GM20431 (cell line): ENCODE measurements around the gene GRID2IP.
"Not testable (repeated sequence)": the region's sequence is repeated elsewhere in the genome, so short reads cannot be mapped to it uniquely, and the experiment has no call there.

Experiments used
- in situ Hi-C: fragments of 300-500 bp; cut with MseI, MboI; formaldehyde crosslinking; loops from one replicate; pipeline ENCODE4 v1.15.0; 2020; ENCODE audit warnings: low sequenced_read_pairs; ENCODE audit not compliant: unreplicated experiment

GRID2IP gene

DNA sequence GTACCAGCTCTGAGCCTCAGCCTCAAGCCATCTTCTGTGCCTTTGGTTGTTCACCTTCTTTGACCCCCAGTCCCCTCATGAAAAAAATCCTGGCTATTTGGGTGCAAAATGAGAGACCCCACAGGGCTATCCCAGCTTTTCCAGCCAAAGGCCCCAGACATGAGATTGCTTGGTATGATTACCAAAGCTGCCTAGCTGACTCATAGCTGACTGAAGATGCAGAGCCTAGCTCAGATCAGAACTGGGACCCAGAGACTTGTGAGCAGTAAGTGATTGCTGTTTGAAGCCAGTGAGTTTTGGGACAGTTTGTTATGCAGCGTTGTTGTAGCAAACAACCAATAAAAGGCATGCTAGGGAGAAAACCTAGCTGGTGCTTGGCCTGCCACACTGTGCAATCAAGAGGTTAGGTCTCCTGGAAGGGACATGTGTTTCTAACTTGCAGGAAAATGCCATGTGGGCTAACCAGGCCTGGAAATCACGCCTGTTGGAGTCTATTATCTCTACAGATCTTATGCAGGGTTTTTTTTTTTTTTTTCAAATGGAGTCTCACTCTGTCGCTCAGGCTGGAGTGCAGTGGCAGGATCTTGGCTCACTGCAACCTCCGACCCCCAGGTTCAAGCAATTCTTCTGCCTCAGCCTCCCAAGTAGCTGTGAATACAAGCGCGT lies 55.5 kb downstream of the GRID2IP start:
- in situ Hi-C loops, result no loop called here

DNA sequence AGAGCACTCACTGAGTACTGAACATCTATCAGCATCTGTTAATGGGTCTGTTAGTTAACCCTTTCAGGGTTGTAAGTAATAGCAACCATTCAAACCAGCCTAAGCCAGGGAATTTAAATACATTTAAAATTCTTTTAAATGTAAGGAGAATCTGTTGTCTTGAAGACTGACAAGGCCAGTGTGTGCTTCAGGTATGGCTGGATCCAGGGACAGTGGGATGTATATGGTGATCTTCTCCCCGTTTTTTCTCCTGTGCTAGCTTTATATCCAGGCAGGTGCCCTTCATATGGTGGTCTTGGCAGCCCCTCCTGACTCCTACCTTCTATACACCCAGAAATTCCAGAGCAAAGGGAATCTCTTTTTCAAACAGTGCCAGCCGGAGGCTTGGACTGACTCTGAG lies 56.9 kb downstream of the GRID2IP start:
- in situ Hi-C loops, result no loop called here

DNA sequence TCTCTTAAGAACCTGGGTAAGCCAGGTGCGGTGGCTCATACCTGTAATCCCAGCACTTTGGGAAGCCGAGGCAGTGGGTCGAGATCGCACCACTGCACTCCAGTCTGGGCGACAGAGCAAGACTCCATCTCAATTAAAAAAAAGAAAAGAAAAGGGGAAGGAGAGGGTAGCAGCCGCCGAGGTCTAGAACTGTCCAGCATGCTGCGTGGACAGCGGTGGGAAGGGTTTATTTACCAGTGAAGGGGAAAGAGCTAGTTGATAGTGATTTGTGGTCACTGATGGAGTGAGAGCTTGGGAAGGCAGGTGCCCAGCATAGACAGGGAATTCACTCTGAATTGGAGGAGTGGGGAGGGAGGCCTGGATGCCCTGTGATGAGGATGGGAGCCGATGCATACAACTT lies 60.1 kb downstream of the GRID2IP start:
- in situ Hi-C loops, result no loop called here

DNA sequence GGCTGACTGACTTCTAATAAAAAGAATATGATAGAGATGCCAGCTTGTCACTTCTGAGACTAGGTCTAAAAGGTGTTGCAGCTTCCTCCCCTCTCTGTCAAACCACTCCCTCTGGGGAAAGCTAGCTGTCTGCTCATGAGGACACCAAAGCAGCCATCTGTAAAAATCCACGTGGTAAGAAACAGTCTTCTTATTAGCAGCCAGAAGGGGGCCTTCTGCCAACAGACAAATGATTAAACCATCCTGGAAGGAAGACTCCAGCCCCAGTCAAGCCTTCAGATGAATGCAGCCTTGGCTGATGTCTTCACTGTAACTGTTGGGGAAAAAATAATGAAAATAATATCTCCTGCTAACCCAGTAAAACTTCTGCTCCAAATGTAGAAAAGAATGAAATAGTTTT lies 61.6 kb downstream of the GRID2IP start:
- in situ Hi-C loops, result no loop called here

DNA sequence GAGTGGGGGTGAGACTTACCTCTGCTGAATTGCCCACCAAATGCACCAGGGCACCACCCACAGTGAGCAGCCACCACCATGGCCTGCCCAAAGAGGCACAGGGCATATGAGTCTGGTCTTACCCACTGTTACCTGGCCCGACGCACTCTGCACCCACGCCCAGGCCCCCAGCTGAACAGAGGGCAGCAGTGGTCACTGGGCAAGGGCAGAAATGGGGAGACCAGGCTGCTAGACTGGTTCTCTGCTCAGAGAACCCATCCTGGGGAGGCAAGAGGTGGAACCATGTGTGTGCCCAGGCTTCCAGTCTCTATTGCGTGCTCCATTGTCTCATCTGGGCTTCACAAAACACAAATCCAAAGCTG lies 64.1 kb downstream of the GRID2IP start:
- in situ Hi-C loops, result no loop called here

DNA sequence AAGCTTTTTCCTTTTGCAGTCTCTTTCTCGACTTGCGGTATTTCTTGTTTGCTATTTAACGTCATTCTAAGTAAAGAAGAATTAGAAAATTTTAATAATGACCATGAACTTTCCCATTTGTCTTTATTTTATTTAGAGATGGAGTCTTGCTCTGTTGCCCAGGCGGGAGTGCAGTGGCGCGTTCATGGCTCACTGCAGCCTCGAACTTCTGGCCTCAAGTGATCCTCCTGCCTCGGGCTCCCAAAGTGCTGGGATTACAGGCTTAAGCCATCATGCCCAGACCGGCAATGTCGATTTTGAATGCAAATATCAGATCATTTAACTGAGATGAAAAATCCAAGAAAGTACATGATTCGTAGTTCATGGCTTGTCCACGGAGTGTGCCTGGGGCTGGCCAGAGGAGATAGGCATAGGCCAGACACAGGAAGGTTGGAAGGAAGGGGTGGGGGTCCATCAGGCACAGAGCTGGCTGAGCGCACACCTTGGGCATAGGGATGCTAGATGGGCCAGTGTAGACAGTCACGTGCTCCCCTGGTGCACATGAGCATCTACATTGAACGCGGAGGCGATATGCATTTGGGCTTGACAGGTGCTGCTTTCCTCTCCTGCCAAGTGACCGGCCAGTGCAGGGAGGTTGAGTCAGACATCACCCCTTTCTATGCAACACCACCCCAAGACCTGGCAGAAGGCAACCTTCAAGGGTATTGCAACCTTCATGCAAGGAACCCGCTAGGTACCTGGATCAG lies 64.7 kb downstream of the GRID2IP start:
- in situ Hi-C loops, result no loop called here

DNA sequence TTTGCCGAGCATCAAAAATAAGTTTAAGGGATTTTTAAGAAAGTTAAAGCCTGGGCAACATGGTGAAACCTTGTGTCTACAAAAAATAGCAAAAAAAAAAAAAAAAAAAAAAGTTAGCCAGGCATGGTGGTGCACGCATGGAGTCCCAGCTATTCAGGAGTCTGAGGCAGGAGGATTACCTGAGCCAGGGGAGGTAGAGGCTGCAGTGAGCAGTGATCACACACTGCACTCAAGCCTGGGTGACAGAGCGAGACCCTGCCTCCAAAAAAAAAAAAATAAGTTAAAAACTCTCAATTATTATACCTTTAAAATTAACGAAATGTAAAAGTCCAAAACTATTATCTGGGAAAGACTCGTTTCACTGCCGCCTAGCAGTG lies 68.5 kb downstream of the GRID2IP start:
- in situ Hi-C loops, result no loop called here

DNA sequence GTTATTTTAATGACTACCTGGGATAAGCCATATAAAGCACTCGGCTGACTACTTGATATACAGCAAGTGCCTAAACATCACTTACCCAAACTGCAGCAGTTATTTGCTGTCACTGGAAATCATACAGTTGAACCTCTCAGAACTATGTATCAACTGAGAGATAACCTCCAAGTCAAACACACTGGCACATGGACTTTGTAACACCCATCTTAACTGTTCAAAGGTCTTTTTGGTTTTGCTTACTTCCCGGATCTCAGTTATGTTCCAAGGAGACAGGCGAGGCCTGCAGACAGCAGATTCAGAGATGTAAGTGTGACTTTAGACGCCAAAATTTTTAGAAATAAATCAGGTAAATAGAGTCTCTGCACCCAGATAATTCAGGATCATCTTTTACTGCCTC lies 69.0 kb downstream of the GRID2IP start:
- in situ Hi-C loops, result no loop called here

DNA sequence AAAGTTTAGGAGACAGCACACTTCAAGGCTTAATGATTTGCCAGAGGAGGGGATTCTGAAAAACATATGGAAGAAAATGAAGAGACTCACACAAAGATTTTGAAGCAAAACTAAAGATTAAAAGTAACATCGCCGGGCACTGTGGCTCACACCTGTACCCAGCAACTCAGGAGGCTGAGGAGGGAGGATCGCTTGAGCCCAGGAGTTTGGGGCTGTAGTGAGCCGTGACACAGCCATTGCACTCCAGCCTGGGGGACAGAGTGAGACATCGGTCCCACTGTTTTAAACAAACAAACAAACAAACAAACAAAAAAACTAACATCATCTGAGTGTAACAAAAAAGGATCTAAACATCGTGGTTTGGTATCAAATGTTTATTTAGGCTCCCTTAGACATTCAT lies 69.8 kb downstream of the GRID2IP start:
- in situ Hi-C loops, result no loop called here

DNA sequence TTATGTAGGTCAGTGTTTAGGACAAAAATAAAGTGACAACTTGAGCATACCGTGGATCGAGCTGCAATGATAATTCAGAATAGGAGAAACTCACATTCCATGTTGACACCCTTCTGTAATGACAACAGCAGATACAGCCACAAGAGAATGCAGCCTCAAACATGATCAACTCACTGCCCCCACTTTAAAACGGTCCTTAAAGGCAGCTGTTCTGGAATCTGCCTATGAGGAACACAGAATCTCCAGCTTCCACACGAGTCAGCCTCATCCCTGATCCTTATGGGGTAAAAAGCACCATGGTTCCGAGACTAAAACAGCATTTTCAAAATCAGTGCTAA lies 71.0 kb downstream of the GRID2IP start:
- in situ Hi-C loops, result no loop called here

DNA sequence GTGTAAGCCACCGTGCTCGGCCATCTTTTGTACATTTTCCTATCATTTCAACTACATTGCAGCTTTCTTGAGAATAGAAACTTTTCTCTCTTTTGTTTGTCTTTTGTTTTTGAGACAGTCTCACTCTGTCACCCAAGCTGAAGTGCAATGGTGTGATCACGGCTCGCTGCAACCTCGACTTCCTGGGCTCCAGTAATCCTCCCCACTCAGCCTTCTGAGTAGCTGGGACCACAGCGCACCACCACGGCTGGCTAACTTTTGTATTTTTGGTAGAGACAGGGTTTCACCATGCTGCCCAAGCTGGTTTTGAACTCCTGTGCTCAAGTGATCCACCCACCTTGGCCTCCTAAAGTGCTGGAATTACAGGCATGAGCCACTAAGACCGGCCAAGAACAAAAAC lies 72.2 kb downstream of the GRID2IP start:
- in situ Hi-C loops, result no loop called here

DNA sequence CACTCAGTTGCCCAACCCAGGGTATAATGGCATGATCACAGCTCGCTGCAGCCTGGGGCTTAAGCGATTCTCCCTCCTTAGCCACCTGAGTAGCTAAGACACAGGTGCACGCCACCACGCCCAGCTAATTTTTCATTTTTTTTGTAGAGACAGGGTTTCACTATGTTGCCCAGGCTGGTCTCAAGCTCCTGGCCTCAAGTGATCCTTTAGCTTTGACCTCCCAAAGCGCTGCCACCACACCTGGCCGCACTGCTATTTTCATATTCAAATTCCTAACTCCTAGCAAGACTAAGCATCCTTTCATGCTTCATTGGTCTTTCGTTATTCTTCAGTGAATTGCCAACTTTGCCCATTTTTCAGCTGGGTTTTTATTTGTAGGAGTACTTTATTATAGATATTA lies 73.1 kb downstream of the GRID2IP start:
- in situ Hi-C loops, result no loop called here

DNA sequence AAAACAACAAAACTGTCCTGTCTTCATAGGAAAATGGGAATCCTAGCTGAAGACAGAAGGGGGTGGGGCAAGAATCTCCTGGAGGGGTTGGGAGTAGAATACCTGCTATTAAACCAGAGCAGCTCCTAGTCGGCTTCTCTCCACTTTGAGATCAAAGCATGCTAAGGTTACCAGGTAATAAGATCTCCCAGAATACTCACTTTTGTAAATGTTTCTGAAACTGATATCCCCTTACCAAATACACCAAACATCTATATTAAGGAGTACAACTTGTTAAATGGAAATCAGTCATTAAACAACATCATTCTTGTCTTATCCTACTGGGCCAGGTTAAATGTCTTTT lies 74.0 kb downstream of the GRID2IP start:
- in situ Hi-C loops, result no loop called here

DNA sequence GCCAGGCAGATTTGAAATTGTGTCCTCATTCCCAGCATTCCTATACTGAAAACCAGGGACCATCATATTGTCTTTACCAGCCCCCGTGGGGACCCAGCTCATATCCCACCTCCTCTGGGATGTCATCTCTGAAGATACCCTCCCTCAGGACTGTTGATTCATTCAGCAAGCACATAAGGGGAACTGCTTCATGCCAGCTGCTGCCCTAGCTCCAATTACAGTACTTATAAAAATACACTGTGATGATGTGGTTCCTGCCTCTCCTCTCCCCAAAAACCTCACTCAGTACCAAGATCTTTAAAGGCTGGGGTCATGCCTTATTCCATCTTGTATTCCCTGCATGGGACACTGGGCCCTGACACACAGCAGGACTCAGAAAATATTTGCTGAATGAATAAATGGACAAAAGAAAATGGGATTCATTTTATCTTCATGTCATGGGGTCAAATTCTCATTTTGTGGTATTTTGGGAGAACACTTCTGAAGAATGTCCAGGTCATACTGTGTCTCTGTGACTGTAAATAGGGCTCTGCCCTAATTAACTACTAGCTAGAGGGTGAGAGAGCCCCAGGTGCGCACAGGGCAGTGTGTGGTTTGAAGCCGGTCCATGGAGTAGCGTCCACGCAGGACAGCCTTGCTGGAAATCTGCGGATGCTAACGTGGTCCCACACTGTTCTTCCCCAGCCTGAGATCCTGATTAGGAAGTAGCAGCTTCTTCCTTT lies 74.5 kb downstream of the GRID2IP start:
- in situ Hi-C loops, result no loop called here

DNA sequence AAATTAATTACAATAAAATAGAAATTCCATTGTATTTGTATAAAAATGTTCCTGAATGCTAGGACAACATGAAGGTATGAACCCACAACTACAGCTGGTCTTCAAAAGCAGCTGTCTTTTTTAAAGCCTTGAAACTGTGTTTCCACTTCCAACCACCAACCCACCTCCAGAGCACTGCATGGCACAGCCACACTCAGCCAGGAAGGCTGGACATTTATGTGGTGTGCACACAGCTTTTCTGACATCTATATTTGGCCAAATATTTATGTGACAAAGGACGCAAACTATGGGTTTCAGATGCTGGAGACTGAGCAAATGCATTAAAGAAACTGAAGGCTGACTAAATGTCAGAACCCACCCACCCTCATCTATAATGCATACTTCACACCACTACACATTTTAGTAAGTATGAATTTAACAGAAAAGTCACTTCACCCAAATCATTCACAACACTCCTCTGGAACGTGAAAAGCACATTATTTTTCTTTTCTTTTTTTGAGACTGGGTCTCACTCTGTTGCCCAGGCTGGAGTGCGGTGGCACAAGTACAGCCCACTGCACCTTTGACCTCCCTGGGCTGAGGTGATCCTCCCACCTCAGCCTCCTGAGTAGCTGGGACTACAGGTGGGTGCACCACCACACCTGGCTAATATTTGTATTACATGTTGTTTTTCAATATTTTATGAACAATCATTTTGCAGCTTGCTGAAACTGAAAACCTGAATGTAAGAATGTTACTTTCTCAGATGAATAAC lies 75.7 kb downstream of the GRID2IP start:
- in situ Hi-C loops, result no loop called here

DNA sequence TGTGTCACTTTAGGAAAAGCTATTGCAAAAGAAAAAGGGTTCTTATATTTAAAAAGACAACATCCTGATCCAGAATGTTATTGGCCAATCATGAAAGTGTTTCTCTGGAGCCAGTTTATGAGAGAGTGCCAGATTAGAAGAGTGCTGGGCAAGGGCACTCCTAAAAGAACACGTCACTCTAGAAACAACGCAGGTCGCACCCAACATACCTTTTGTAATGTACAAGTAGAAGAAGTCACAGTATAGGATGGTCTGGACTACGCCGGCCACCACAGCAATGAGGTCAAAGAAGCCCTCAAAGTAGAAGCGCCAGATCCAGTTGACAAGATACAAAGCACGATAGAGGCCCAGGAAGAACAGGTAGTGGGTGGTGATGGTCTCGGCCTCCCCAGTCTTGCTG lies 85.4 kb downstream of the GRID2IP start:
- in situ Hi-C loops, result no loop called here

DNA sequence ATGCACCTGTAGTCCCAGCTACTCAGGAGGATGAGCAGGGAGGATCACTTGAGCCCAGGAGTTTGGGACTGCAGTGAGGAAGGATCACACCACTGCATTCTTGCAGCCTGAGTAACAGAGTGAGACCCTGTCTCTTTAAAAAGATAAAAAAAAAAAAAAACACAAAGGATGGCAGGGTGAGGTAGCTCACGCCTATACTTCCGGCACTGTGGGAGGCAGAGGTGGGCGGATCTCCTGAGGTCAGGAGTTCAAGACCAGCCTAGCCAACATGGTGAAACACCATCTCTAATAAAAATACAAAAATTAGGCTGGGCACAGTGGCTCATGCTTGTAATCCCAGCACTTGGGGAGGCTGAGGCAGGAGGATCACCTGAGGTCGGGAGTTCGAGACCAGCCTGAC lies 87.7 kb downstream of the GRID2IP start:
- in situ Hi-C loops, result not testable (repeated sequence)

DNA sequence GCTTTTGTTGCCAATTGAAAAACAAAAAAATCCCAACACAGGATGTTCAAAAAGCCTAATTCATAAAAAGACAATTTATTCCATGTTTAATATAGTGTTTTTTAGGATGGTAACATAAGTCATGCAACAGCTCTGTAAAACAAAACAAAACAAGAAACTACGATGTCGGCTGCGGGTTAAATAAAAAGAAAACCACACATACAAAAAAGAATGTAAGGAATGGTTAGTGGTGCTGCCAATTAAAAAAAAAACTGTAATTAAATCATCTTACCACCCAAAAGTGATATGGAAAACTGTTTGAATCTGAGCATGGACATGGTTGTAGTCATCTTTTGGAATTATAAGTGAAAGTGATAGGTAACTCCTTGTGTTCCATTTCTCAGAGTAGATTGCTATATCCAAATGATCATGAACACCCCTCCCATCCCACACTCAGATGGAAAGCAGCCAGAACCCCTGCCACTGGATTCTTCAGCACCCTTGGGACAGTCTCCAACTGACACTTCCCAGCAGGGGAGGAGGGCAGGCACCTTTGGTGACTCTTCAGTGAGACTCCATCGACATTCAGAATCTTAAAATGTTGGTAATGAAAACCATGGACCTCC lies 89.2 kb downstream of the GRID2IP start:
- in situ Hi-C loops, result no loop called here

DNA sequence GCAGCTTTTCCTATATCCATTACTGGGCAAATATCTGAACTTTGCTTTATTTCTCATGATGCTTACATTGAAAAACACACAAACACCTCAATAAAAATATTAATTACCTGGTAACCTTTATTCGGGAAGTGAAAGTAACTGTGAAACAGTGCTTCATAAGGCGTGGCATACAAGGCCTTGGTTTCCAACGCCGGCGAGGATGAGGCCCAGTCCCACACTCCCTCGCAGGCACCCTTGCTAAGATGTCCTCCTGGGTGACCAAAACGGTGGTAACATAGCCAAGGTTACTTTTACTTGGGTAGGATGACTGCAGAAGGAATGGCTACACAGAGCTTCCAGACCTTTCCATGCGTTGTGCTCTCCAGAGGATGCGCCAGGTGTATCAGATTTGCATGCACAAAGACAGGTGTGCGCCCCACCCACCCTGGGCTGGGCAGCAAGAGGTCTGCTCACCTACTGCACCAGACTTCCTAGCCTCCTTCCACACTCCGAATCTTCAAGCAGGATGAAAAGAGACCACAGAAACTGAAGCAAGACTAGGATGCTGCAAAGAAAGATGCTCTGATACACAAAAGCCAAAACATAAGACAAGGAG lies 90.2 kb downstream of the GRID2IP start:
- in situ Hi-C loops, result no loop called here

DNA sequence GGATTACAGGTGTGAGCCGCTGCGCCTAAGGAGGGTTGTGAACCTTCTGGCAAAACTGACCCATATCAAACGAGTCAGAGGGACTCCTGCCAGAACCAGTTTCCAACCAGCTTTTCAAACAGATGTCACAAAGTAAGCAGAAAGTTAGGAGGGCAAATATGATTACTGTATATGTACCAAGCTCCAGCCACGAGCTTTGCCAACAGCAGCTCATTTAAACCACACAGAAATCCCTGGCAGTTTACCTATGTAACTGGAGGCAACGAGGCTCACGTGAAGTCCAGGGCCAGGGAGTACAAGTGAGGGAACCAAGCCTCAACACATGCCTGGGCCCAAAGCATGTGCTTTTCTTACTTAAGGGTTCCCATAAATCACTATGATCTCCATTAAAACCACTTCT lies 91.0 kb downstream of the GRID2IP start:
- in situ Hi-C loops, result no loop called here
